DND-41 (cell line): ENCODE results near the gene P4HA2.

Source experiments
- ATAC-seq: fragments of 200-7000 bp; cut with Tn5 transposase; 3 replicates; pipeline ENCODE4 v1.9.1; 2021; ENCODE audit warnings: low read depth; ENCODE audit not compliant: insufficient read depth
- DNase-seq: peaks from one replicate; pipeline ENCODE4 v3.0.0-alpha.2; 2020
- H2AFZ ChIP-seq: 2 replicates; pipeline ENCODE4 v1.6.0; 2012; ENCODE audit warnings: low read depth, low read length
- H3K27ac ChIP-seq: 2 replicates; pipeline ENCODE4 v1.5.1; 2012; ENCODE audit warnings: low read length, inconsistent platforms
- H3K27me3 ChIP-seq: fragments of 200-600 bp; sonication (generic); 2 replicates; pipeline ENCODE4 v1.6.0; 2012; ENCODE audit warnings: low read length, mild to moderate bottlenecking, inconsistent platforms; ENCODE audit not compliant: insufficient read depth, poor library complexity
- H3K36me3 ChIP-seq: 2 replicates; pipeline ENCODE4 v1.5.1; 2012; ENCODE audit warnings: low read length, inconsistent platforms; ENCODE audit not compliant: insufficient read depth
- H3K4me1 ChIP-seq: 2 replicates; pipeline ENCODE4 v1.5.1; 2012; ENCODE audit warnings: mild to moderate bottlenecking, low read length; ENCODE audit not compliant: insufficient read depth
- H3K4me2 ChIP-seq: 2 replicates; pipeline ENCODE4 v1.6.0; 2012; ENCODE audit warnings: mild to moderate bottlenecking, moderate library complexity, low read length, inconsistent platforms; ENCODE audit not compliant: insufficient read depth
- H3K4me3 ChIP-seq, 2 experiments: fragments of 200-600 bp in 1 of 2; shearing (Covaris generic) in 1 of 2; 2 replicates each; pipeline ENCODE4 v1.5.1; 2012 to 2016; ENCODE audit warnings: inconsistent platforms in 2 of 2, low read length in 2 of 2, mild to moderate bottlenecking in 2 of 2, low read depth in 1 of 2, moderate library complexity in 1 of 2
- H3K79me2 ChIP-seq: 2 replicates; pipeline ENCODE4 v1.6.0; 2012; ENCODE audit warnings: low read length, inconsistent platforms; ENCODE audit not compliant: insufficient read depth
- H3K9ac ChIP-seq: 2 replicates; pipeline ENCODE4 v1.6.0; 2012; ENCODE audit warnings: low read depth, mild to moderate bottlenecking, inconsistent platforms, low read length, moderate library complexity
- H3K9me3 ChIP-seq: 2 replicates; pipeline ENCODE4 v1.5.1; 2012; ENCODE audit warnings: low read length, moderate library complexity, mild to moderate bottlenecking, inconsistent platforms; ENCODE audit not compliant: insufficient read depth, severe bottlenecking
- H4K20me1 ChIP-seq: 2 replicates; pipeline ENCODE4 v1.6.0; 2012; ENCODE audit warnings: low read length; ENCODE audit not compliant: insufficient read depth
- EZH2 ChIP-seq: IDR thresholded peaks from 3 replicates; pipeline ENCODE4 v1.6.1; 2012; ENCODE audit warnings: borderline replicate concordance, low read depth, mild to moderate bottlenecking, moderate library complexity, low read length, inconsistent platforms; ENCODE audit not compliant: severe bottlenecking
- TF ChIP-seq, protein P1 (sequence below): IDR thresholded peaks from 2 replicates; pipeline ENCODE4 v1.5.1; 2012; ENCODE audit warnings: borderline replicate concordance, low read length, moderate library complexity, mild to moderate bottlenecking; ENCODE audit not compliant: poor library complexity, severe bottlenecking; ENCODE audit errors: extremely low read depth

Gene P4HA2

DNA sequence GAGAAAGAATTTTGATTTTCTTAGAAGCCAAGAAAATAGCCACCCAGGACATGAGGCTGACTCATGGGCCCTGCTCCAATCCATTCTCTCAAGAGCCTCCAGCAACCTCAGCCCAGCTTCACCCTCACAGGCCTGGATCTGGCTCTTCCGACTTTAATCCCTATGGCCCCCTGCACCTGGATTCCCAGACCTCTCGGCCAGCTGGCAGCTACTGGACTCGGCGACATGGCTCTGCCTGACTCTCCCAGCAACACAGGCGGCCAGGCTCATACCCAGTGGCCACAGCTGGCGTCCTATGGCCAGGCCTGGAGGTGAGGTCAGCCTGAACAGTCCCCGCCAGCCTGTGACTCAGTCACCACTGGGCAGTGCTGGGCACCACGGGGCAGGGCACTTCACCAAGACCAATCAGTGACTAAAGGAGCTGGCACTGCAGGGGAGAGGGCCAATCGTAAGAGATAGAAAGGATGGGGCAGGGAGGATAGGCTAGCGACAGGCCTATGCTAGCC is 23.6 kb upstream of the P4HA2 start:
- Histone ChIP-seq H3K36me3 (no peaks in the 10 kb centered on the region), H3K4me2 (no peak overlapping the region), H4K20me1 (no peaks in the 10 kb centered on the region), H3K4me3 (no peak overlapping the region), H3K27me3 (peaks cover 15% of the 10 kb centered on the region), H3K79me2 (no peaks in the 10 kb centered on the region), H3K4me1 (no peaks in the 10 kb centered on the region), H3K9ac (no peak overlapping the region), H3K9me3 (peaks cover 2% of the 10 kb centered on the region), H3K27ac (no peak overlapping the region), H2AFZ (no peak overlapping the region)
- no peak for ATAC-seq
- no peak for DNase-seq
- no peak for TF ChIP-seq EZH2
- TF ChIP-seq, protein P1, sequence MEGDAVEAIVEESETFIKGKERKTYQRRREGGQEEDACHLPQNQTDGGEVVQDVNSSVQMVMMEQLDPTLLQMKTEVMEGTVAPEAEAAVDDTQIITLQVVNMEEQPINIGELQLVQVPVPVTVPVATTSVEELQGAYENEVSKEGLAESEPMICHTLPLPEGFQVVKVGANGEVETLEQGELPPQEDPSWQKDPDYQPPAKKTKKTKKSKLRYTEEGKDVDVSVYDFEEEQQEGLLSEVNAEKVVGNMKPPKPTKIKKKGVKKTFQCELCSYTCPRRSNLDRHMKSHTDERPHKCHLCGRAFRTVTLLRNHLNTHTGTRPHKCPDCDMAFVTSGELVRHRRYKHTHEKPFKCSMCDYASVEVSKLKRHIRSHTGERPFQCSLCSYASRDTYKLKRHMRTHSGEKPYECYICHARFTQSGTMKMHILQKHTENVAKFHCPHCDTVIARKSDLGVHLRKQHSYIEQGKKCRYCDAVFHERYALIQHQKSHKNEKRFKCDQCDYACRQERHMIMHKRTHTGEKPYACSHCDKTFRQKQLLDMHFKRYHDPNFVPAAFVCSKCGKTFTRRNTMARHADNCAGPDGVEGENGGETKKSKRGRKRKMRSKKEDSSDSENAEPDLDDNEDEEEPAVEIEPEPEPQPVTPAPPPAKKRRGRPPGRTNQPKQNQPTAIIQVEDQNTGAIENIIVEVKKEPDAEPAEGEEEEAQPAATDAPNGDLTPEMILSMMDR = no peak

DNA sequence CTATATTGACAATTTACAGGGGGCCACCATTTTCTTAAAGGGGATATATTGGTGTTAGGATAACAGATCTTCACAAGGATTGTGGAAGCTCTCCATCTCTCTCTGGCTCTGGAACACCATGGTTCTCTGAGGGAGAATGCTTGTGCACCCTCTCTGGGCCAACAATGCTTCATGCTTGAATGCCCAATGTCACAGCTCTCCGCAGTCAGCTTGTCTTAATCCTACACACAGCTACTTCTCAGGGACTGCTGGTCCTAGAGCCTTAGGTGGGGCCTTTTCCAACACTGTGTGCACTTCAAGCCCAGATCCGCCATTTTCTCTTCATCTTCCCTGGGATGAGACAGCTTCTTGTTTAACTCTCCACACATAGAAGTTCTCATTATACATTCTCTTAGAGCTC is 22.9 kb upstream of the P4HA2 start:
- Histone ChIP-seq H3K9ac (no peak overlapping the region), H3K4me1 (no peaks in the 10 kb centered on the region)

DNA sequence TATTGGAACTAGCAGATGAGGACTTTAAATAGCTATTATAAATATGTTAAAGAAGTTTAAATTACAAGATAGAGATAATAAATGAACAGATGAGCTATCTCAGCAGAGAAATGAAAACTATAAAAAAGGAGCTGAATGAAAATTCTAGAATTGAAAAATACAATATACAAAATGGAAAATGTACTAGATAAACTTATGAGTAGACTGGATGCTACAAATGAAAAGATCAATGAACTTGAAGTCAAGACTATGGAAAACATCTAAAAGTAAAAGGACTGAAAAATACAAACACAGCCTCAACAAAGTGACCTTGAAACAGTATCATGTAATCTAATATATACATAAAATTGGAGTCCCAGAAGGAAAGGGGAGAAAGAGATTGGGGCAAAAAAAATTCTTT is 19.2 kb upstream of the P4HA2 start:
- H3K27ac ChIP-seq = no peak overlapping the region
- H3K27me3 ChIP-seq = peaks cover 15% of the 10 kb centered on the region
- no peaks in the 10 kb centered on the region for H4K20me1 ChIP-seq
- H2AFZ ChIP-seq = no peak overlapping the region
- DNase-seq (no peak), ATAC-seq (no peak)
- no peaks in the 10 kb centered on the region for H3K36me3 ChIP-seq
- TF ChIP-seq, protein P1 = no peak
- TF ChIP-seq EZH2 = no peak
- no peak overlapping the region for H3K4me2 ChIP-seq
- no peak overlapping the region for H3K4me3 ChIP-seq
- H3K4me1 ChIP-seq = no peaks in the 10 kb centered on the region
- no peaks in the 10 kb centered on the region for H3K79me2 ChIP-seq
- no peak overlapping the region for H3K9ac ChIP-seq
- H3K9me3 ChIP-seq = peaks cover 7% of the 10 kb centered on the region

More for the DNA sequence above, 22.9 kb upstream of the P4HA2 start:
- Histone ChIP-seq H3K27ac (no peak overlapping the region), H3K36me3 (no peaks in the 10 kb centered on the region), H3K4me2 (no peak overlapping the region), H3K27me3 (peaks cover 15% of the 10 kb centered on the region), H3K4me3 (no peak overlapping the region), H4K20me1 (no peaks in the 10 kb centered on the region), H2AFZ (no peak overlapping the region), H3K79me2 (no peaks in the 10 kb centered on the region), H3K9me3 (peaks cover 2% of the 10 kb centered on the region)
- no peak for TF ChIP-seq EZH2
- TF ChIP-seq, protein P1 = no peak
- DNase-seq = no peak
- ATAC-seq = no peak

DNA sequence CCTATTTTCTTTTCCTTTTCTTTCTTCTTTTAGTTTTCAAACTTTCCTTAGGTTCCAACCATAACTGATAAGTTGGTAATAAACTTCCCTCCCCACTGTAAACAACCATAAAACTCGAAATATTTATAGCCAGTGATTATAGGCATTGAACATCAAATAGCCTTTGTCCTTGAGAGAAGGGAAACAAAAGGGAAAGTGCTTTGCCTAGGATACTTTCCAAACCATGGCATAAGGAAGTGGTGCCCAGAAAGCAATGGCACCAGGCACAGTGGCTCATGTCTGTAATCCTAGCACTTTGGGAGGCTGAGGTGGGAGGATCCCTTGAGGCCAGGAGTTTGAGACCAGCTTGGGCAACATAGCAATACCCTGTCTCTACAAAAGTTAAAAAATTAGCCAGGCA is 17.9 kb upstream of the P4HA2 start:
- DNase-seq (no peak), ATAC-seq (no peak)
- Histone ChIP-seq H2AFZ (no peak overlapping the region), H3K9me3 (peaks cover 7% of the 10 kb centered on the region), H3K9ac (no peak overlapping the region), H3K4me3 (no peak overlapping the region), H3K27ac (no peak overlapping the region), H3K79me2 (no peaks in the 10 kb centered on the region), H3K4me2 (no peak overlapping the region), H3K36me3 (no peaks in the 10 kb centered on the region), H4K20me1 (no peaks in the 10 kb centered on the region), H3K27me3 (peaks cover 10% of the 10 kb centered on the region), H3K4me1 (no peaks in the 10 kb centered on the region)
- TF ChIP-seq EZH2 = no peak
- TF ChIP-seq, protein P1 = no peak
